Psoas muscle (tissue), 8 donors: ENCODE data around the gene SRCAP. TPM values are rescaled to one million over a fixed set of nuclear protein-coding genes. Genes with fewer than 3 reads are reported as not detected.

ENCODE experiments used
- ATAC-seq, 4 donors: fragments of 200-7000 bp; cut with Tn5 transposase; one replicate each; pipeline ENCODE4 v1.9.1; 2020; ENCODE audit warnings: moderate library complexity in 3 of 4, mild to moderate bottlenecking in 2 of 4
- DNase-seq, 2 donors: peaks; one replicate each; pipeline ENCODE4 v3.0.0-alpha.2; 2020
- H3K27ac ChIP-seq: fragments of 200-600 bp; one replicate; pipeline ENCODE4 v1.8.0; 2022
- H3K27me3 ChIP-seq, 3 donors: fragments of 200-600 bp in 1 of 3; one replicate each; pipeline versions ENCODE4 v1.6.1 to v1.8.0; 2013 to 2022; ENCODE audit warnings: low read length in 2 of 3, mild to moderate bottlenecking in 2 of 3, moderate library complexity in 1 of 3; ENCODE audit not compliant: insufficient read depth in 3 of 3
- H3K36me3 ChIP-seq, 2 donors: fragments of 200-600 bp in 1 of 2; one replicate each; pipeline versions ENCODE4 v1.6.1 to v1.8.0; 2013 to 2022; ENCODE audit warnings: low read depth in 1 of 2, mild to moderate bottlenecking in 1 of 2, moderate library complexity in 1 of 2; ENCODE audit not compliant: insufficient read depth in 1 of 2
- H3K4me1 ChIP-seq: fragments of 200-600 bp; one replicate; pipeline ENCODE4 v1.8.0; 2022
- H3K4me3 ChIP-seq: fragments of 200-600 bp; one replicate; pipeline ENCODE4 v1.8.0; 2022; ENCODE audit warnings: mild to moderate bottlenecking
- H3K9me3 ChIP-seq: fragments of 200-600 bp; one replicate; pipeline ENCODE4 v1.8.0; 2022
- WGBS, 3 donors: extraction: QIAGEN DNeasy Blood & Tissue Kit; methylation state at CpG; one replicate each; pipeline versions ENCODE4 v1.1.6 to v1.1.7; 2013; 5-methylcytosine and 5-hydroxymethylcytosine counted together
- intact Hi-C, 2 donors: fragments of 100-400 bp; cut with DNase I; formaldehyde crosslinking; loops; one replicate each; pipeline versions ENCODE4 v1.11.0 to v1.14.2; 2022
- polyA plus RNA-seq, 3 donors: library from polyadenylated mRNA; stranded (reverse); fragments of 200-250 nt; gene quantifications; one replicate each; pipeline ENCODE4 v1.2.3, GENCODE V29; 2013
- total RNA-seq, 4 donors: library from RNA; stranded (reverse); fragmentation: NEBNext Ultra II Directional in 2 of 4; extraction: Animal tissue kit (Norgen Biotek cat#: 25700) in 2 of 4; gene quantifications; one replicate each; pipeline versions ENCODE4 v1.2.1 to v1.2.4, GENCODE V29; 2021 to 2023
- TF ChIP-seq, protein P1 (sequence below): fragments of 200-600 bp; IDR thresholded peaks from one replicate; pipeline ENCODE4 v1.8.0; 2022; ENCODE audit warnings: antibody characterized with exemption
- donor health status: healthy with polysubstance abuse.
- donor health status: DM: no; HTN: no; CAD: no; lungs with moderate emphysema.
- donor health status: Bipolar disorder and iron deficiency.
- donor health status: healthy.
- donor health status: DM: yes; HTN: yes; CAD: no.
- donor health status: DM: no; HTN: no; CAD: no.
- donor health status: DM: no; HTN: no; CAD: no.
- donor health status: DM: yes; HTN: yes; CAD: no.

SRCAP gene
- total and polyA plus RNA-seq, 7 donors, result 4.4 to 50.1 (median 37.8) TPM

DNA sequence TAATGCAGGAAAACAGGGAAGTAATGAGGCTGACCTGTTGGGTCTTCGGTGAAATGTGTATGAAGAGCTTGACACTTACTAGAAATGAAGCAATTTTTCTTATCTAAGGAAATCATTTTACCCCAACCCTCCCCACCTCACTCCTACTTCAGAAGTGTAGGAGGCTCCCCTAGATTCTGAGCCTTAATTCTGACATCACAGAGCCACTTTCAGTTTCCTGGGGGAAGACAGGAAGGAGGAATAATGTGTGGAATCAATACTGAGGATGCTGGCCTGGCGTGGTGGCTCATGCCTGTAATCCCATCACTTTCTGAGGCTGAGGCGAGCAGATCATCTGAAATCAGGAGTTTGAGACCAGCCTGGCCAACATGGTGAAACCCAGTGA lies 20.4 kb upstream of the SRCAP start:
- Histone ChIP-seq H3K27me3 (no peaks in the 10 kb centered on the region), H3K9me3 (no peaks in the 10 kb centered on the region), H3K4me1 (no peaks in the 10 kb centered on the region), H3K36me3 (no peaks in the 10 kb centered on the region), H3K4me3 (no peak overlapping the region), H3K27ac (no peak overlapping the region)
- TF ChIP-seq, protein P1, sequence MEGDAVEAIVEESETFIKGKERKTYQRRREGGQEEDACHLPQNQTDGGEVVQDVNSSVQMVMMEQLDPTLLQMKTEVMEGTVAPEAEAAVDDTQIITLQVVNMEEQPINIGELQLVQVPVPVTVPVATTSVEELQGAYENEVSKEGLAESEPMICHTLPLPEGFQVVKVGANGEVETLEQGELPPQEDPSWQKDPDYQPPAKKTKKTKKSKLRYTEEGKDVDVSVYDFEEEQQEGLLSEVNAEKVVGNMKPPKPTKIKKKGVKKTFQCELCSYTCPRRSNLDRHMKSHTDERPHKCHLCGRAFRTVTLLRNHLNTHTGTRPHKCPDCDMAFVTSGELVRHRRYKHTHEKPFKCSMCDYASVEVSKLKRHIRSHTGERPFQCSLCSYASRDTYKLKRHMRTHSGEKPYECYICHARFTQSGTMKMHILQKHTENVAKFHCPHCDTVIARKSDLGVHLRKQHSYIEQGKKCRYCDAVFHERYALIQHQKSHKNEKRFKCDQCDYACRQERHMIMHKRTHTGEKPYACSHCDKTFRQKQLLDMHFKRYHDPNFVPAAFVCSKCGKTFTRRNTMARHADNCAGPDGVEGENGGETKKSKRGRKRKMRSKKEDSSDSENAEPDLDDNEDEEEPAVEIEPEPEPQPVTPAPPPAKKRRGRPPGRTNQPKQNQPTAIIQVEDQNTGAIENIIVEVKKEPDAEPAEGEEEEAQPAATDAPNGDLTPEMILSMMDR, result no peak
- WGBS, 3 donors, result 77 to 90% (median 82%) methylated on average over 3 of the region's 3 CpGs
- intact Hi-C loops, result no loop called here
- DNase-seq (no peak), ATAC-seq (no peak)

DNA sequence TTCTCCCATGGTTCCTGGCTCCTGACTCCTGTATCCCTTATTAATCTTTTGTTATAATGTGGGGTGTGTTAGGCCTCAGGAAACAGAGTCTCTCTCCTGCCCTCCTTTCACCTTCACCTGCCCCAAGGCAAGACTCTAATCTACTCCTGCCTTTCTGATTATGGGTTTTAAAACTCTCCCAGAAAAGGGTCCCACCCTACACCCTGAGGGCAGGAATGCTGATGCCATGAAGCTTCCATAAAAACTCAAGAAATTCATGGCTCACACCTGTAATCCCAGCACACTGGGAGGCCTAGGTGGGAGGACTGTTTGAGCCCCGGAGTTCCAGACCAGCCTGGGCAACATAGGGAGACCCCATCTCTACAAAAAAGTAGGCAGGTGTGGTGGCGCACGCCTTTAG lies 18.6 kb upstream of the SRCAP start:
- Histone ChIP-seq H3K4me3 (no peak overlapping the region), H3K36me3 (no peaks in the 10 kb centered on the region), H3K9me3 (no peaks in the 10 kb centered on the region), H3K4me1 (no peaks in the 10 kb centered on the region), H3K27me3 (no peaks in the 10 kb centered on the region), H3K27ac (no peak overlapping the region)
- intact Hi-C loops, result no loop called here
- ATAC-seq (no peak), DNase-seq (no peak)
- TF ChIP-seq, protein P1, result no peak
- 87 to 94% (median 91%) methylated on average over 3 of the region's 3 CpGs for WGBS, 3 donors

DNA sequence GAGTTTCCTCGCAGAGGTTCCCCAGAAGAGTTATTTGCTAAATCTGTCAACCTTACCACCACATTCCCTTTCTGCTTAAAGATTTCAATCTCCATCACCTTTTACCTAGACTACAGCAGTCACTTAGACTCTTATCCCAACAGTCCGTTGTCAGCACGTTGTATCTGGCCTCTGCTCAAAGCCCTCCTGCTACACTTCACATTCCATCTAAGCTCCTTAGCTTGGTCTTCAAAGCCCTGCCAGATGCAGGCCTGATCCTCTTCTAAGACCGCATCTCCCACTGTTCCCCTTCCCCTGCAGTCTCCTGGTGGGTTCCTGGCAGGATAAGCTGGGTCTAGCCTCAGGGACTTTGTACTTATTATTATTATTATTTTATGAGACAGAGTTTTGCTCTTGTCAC lies 10.3 kb upstream of the SRCAP start:
- TF ChIP-seq, protein P1, result no peak
- DNase-seq, result no peak

DNA sequence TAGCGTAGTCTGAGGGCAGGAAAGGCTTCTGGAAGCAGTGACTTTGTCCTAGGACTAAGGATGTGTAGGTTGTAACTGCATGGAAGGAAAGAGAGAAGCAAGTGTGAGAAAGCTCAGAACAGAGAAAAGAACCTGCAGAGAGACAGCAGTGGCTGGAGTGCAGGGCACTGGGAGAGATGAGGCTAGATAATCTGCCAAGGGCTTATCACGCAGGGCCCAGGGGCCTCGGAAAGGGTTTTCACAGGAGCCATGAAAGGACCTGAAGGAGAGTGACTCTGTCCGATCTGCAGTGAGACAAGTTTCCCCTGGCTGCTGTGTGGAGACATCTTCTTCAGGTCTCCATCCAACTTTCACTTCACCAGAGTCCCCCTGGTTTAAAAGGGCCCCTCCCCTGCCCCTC lies 7.1 kb upstream of the SRCAP start:
- H3K4me3 ChIP-seq, result no peak overlapping the region
- ATAC-seq (no peak), DNase-seq (no peak)
- no peak overlapping the region for H3K27ac ChIP-seq
- H3K36me3 ChIP-seq, result no peaks in the 10 kb centered on the region
- TF ChIP-seq, protein P1, result no peak
- H3K27me3 ChIP-seq, result no peaks in the 10 kb centered on the region
- H3K9me3 ChIP-seq, result no peaks in the 10 kb centered on the region
- WGBS, 3 donors, result 56 to 71% (median 64%) methylated on average over 4 of the region's 4 CpGs
- H3K4me1 ChIP-seq, result no peaks in the 10 kb centered on the region
- intact Hi-C loops, result loop anchor here in 1 of 2 donors (2.0 kb wide), 1 partner anchor 23 kb away; no protein-coding TSS in a partner anchor

More for the DNA sequence above, 10.3 kb upstream of the SRCAP start:
- 52 to 64% (median 55%) methylated on average over 4 of the region's 4 CpGs for WGBS, 3 donors
- Histone ChIP-seq H3K9me3 (no peaks in the 10 kb centered on the region), H3K27me3 (no peaks in the 10 kb centered on the region), H3K4me1 (no peaks in the 10 kb centered on the region), H3K27ac (no peak overlapping the region), H3K4me3 (no peak overlapping the region), H3K36me3 (no peaks in the 10 kb centered on the region)
- intact Hi-C loops, result no loop called here
- ATAC-seq, result no peak

DNA sequence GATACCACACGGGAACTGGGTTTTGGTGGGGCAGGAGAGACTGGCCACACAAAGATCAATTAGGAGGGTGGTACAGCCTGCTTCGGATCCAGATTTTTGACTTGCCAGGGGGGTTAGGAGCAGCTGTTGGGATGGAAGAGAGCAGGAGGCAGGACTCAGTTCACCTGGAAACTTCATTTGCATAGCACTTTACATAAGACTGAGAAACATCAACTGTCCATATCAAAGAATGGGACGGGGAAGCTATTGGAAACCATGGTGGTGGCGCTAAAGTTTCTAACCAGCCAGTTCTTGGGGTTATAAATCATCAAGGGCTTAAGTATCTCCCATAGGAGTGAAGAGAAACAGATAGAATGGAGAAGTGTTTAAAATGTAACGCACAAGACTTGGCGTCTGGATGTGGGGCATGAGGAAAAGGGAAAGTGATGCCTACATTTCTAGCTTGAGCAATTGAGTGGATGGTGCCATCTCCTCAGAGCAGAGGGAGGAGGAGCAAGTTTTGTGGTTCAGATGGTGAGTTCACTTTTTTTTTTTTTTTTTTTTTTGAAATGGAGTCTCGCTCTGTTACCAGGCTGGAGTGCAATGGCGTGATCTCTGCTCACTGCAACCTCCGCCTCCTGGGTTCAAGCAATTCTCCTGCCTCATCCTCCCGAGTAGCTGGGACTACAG lies 6.4 kb upstream of the SRCAP start:
- H3K27ac ChIP-seq, result no peak overlapping the region
- 49 to 59% (median 54%) methylated on average over 9 to 10 of the region's 10 CpGs for WGBS, 3 donors
- TF ChIP-seq, protein P1, result no peak
- H3K4me3 ChIP-seq, result no peak overlapping the region
- H3K9me3 ChIP-seq, result no peaks in the 10 kb centered on the region
- no peaks in the 10 kb centered on the region for H3K4me1 ChIP-seq
- DNase-seq (no peak), ATAC-seq (no peak)
- intact Hi-C loops, result no loop called here
- H3K36me3 ChIP-seq, result no peaks in the 10 kb centered on the region
- no peaks in the 10 kb centered on the region for H3K27me3 ChIP-seq
